MM.1S (cell line): Measurements from ENCODE around the gene ELMO1.

Source experiments
- CTCF ChIP-seq: fragments of 300-600 bp; sonication (generic); IDR thresholded peaks from 2 replicates; pipeline ENCODE4 v1.5.1; 2016; ENCODE audit warnings: antibody characterized with exemption, low read length, mixed read lengths
- EZH2 ChIP-seq: fragments of 300-600 bp; sonication (generic); optimal IDR thresholded peaks from 2 replicates; pipeline ENCODE3; 2017; ENCODE audit warnings: low read depth, mild to moderate bottlenecking, antibody characterized with exemption, low read length, mixed read lengths
- EZH2phosphoT487 ChIP-seq: fragments of 300-600 bp; sonication (generic); IDR thresholded peaks from 2 replicates; pipeline ENCODE4 v1.6.1; 2018; ENCODE audit warnings: antibody characterized with exemption, low read length

- TF ChIP-seq CTCF (no peak), EZH2 (no peak), EZH2phosphoT487 (no peak)
Observed at GRCh38 chr7:37445064-37445723, 3.5 kb downstream of the ELMO1 start.
